H9 (cell line): Measurements from ENCODE around the gene CBX5. TPM values are rescaled to one million over a fixed set of nuclear protein-coding genes. Genes with fewer than 3 reads are reported as not detected.

Experiments used
- DNase-seq: peaks from one replicate; pipeline ENCODE4 v3.0.0-alpha.2; 2017
- H2AFZ ChIP-seq: one replicate; pipeline ENCODE4 v1.6.1; 2013; ENCODE audit warnings: mild to moderate bottlenecking, low read length, control low read depth, moderate library complexity
- H2AK5ac ChIP-seq: 2 replicates; pipeline ENCODE4 v1.6.1; 2013; ENCODE audit warnings: low read length, control low read depth, mixed read lengths; ENCODE audit not compliant: insufficient read length
- H2BK120ac ChIP-seq: one replicate; pipeline ENCODE4 v1.6.1; 2013; ENCODE audit warnings: low read depth, mild to moderate bottlenecking, low read length, control low read depth, inconsistent platforms; ENCODE audit not compliant: poor library complexity, severe bottlenecking
- H2BK12ac ChIP-seq: 2 replicates; pipeline ENCODE4 v1.6.1; 2013; ENCODE audit warnings: low read length, control low read depth, mixed read lengths, low read depth; ENCODE audit not compliant: insufficient read length
- H2BK15ac ChIP-seq: 2 replicates; pipeline ENCODE4 v1.6.1; 2013; ENCODE audit warnings: low read depth, low read length, control low read depth
- H2BK20ac ChIP-seq: one replicate; pipeline ENCODE4 v1.6.1; 2013; ENCODE audit warnings: low read depth, mild to moderate bottlenecking, low read length, control low read depth, inconsistent platforms; ENCODE audit not compliant: poor library complexity, severe bottlenecking
- H2BK5ac ChIP-seq: 2 replicates; pipeline ENCODE4 v1.6.1; 2013; ENCODE audit warnings: low read length, control low read depth, mixed read lengths; ENCODE audit not compliant: insufficient read length
- H3K14ac ChIP-seq: 2 replicates; pipeline ENCODE4 v1.6.1; 2013; ENCODE audit warnings: low read length, control low read depth; ENCODE audit not compliant: insufficient read depth
- H3K18ac ChIP-seq: 2 replicates; pipeline ENCODE4 v1.6.1; 2013; ENCODE audit warnings: low read depth, mild to moderate bottlenecking, mixed read lengths, low read length, control low read depth; ENCODE audit not compliant: insufficient read length
- H3K23ac ChIP-seq: 2 replicates; pipeline ENCODE4 v1.6.1; 2013; ENCODE audit warnings: low read length, control low read depth, mixed read lengths, low read depth; ENCODE audit not compliant: insufficient read length
- H3K23me2 ChIP-seq: 2 replicates; pipeline ENCODE4 v1.6.1; 2013; ENCODE audit warnings: low read depth, mild to moderate bottlenecking, mixed read lengths, low read length, control low read depth; ENCODE audit not compliant: insufficient read length, poor library complexity, severe bottlenecking
- H3K27ac ChIP-seq: 2 replicates; pipeline ENCODE4 v1.5.1; 2013; ENCODE audit warnings: low read length, control low read depth, mixed read lengths, low read depth; ENCODE audit not compliant: insufficient read length
- H3K27me3 ChIP-seq: 2 replicates; pipeline ENCODE4 v1.6.1; 2013; ENCODE audit warnings: low read length, control low read depth, inconsistent platforms; ENCODE audit not compliant: insufficient read depth
- H3K4ac ChIP-seq: 2 replicates; pipeline ENCODE4 v1.6.1; 2013; ENCODE audit warnings: low read depth, mild to moderate bottlenecking, control low read depth, inconsistent platforms, low read length, moderate library complexity
- H3K4me1 ChIP-seq: 2 replicates; pipeline ENCODE4 v1.6.1; 2013; ENCODE audit warnings: low read length, control low read depth, inconsistent platforms; ENCODE audit not compliant: insufficient read depth
- H3K4me2 ChIP-seq: 2 replicates; pipeline ENCODE4 v1.6.1; 2013; ENCODE audit warnings: low read length, control low read depth, mixed read lengths; ENCODE audit not compliant: insufficient read length, insufficient read depth
- H3K56ac ChIP-seq: 2 replicates; pipeline ENCODE4 v1.6.1; 2013; ENCODE audit warnings: low read depth, mild to moderate bottlenecking, mixed read lengths, low read length, control low read depth; ENCODE audit not compliant: insufficient read length
- H3K79me1 ChIP-seq: 2 replicates; pipeline ENCODE4 v1.6.1; 2013; ENCODE audit warnings: low read depth, mild to moderate bottlenecking, moderate library complexity, low read length, control low read depth, inconsistent platforms; ENCODE audit not compliant: insufficient read depth, poor library complexity, severe bottlenecking
- H3K79me2 ChIP-seq: 2 replicates; pipeline ENCODE4 v1.6.1; 2013; ENCODE audit warnings: low read length, control low read depth, inconsistent platforms; ENCODE audit not compliant: insufficient read depth
- H3K9ac ChIP-seq: 2 replicates; pipeline ENCODE4 v1.6.1; 2013; ENCODE audit warnings: low read length, control low read depth, mixed read lengths; ENCODE audit not compliant: insufficient read length; ENCODE audit errors: extremely low read depth
- H3K9me3 ChIP-seq: one replicate; pipeline ENCODE4 v1.6.1; 2013; ENCODE audit warnings: low read depth, low read length, inconsistent platforms; ENCODE audit not compliant: control insufficient read depth
- H3T11ph ChIP-seq: one replicate; pipeline ENCODE4 v1.6.1; 2013; ENCODE audit warnings: mild to moderate bottlenecking, low read length, control low read depth, inconsistent platforms
- H4K20me1 ChIP-seq: one replicate; pipeline ENCODE4 v1.6.1; 2013; ENCODE audit not compliant: control insufficient read depth, insufficient read length, insufficient read depth
- H4K5ac ChIP-seq: 2 replicates; pipeline ENCODE4 v1.6.1; 2013; ENCODE audit warnings: low read depth, mild to moderate bottlenecking, mixed read lengths, low read length, control low read depth; ENCODE audit not compliant: insufficient read length
- H4K8ac ChIP-seq: replicated peaks from 2 replicates; pipeline ENCODE4 v1.6.1; 2013; ENCODE audit warnings: low read length, control low read depth, mixed read lengths, low read depth; ENCODE audit not compliant: insufficient read length
- H4K91ac ChIP-seq: 2 replicates; pipeline ENCODE4 v1.6.1; 2013; ENCODE audit warnings: low read depth, mild to moderate bottlenecking, moderate library complexity, mixed read lengths, low read length, control low read depth; ENCODE audit not compliant: insufficient read length
- H3K27ac Mint-ChIP-seq, 3 experiments: 2 replicates in 2 of 3; 3 replicates in 1 of 3; pipeline ENCODE4 v1.8.0; 2020 to 2021; ENCODE audit warnings: mixed read lengths in 3 of 3, mild to moderate bottlenecking in 1 of 3, moderate library complexity in 1 of 3
- H3K27me3 Mint-ChIP-seq: 2 replicates; pipeline ENCODE4 v1.8.0; 2021; ENCODE audit warnings: low read depth, mild to moderate bottlenecking, moderate library complexity, mixed read lengths
- H3K36me3 Mint-ChIP-seq, 3 experiments: 2 replicates in 2 of 3; 3 replicates in 1 of 3; pipeline ENCODE4 v1.8.0; 2020 to 2021; ENCODE audit warnings: low read depth in 3 of 3, mixed read lengths in 3 of 3; ENCODE audit not compliant: insufficient read depth in 1 of 3
- H3K4me1 Mint-ChIP-seq, 2 experiments: 2 replicates each; pipeline ENCODE4 v1.8.0; 2020; ENCODE audit warnings: mixed read lengths in 2 of 2
- H3K4me3 Mint-ChIP-seq, 2 experiments: 2 replicates in 1 of 2; 3 replicates in 1 of 2; pipeline ENCODE4 v1.8.0; 2020 to 2021; ENCODE audit warnings: mild to moderate bottlenecking in 2 of 2, mixed read lengths in 2 of 2, moderate library complexity in 1 of 2
- H3K9me3 Mint-ChIP-seq, 2 experiments: 2 replicates in 1 of 2; 3 replicates in 1 of 2; pipeline ENCODE4 v1.8.0; 2020; ENCODE audit warnings: mild to moderate bottlenecking in 2 of 2, mixed read lengths in 2 of 2, moderate library complexity in 1 of 2
- CTCF ChIP-seq: fragments of 200-600 bp; sonication (generic); conservative IDR thresholded peaks from 3 replicates; pipeline ENCODE4 v1.8.0; 2021; ENCODE audit warnings: antibody characterized with exemption, mild to moderate bottlenecking
- WGBS: extraction: QIAGEN DNeasy Blood & Tissue Kit; methylation state at CpG from one replicate; pipeline ENCODE4 v1.1.7; 2013; ENCODE audit warnings: missing lambda C conversion rate, low lambda C conversion rate, mixed read lengths; ENCODE audit not compliant: insufficient read length; ENCODE audit errors: extremely low coverage; 5-methylcytosine and 5-hydroxymethylcytosine counted together
- total RNA-seq: library from RNA; stranded (reverse); gene quantifications from 2 replicates; pipeline ENCODE4 v1.2.1, GENCODE V29; 2021

The CBX5 gene
- total RNA-seq, 1 experiment from 2014 or later = 206 TPM

- no peak overlapping the region for H2BK12ac ChIP-seq
- H3K14ac ChIP-seq = no peak overlapping the region
- Mint-ChIP-seq H3K4me3 (no peak overlapping the region), H3K9me3 (peaks cover 0 to 8% of the 10 kb centered on the region in 2 experiments; a peak in 1 of 5 replicates), H3K4me1 (peaks cover 14 to 32% of the 10 kb centered on the region in 2 experiments), H3K27me3 (peaks cover 91% of the 10 kb centered on the region), H3K36me3 (no peaks in the 10 kb centered on the region), H3K27ac (no peak overlapping the region)
- no peaks in the 10 kb centered on the region for H3K79me1 ChIP-seq
- H3K18ac ChIP-seq = no peak overlapping the region
- peaks cover 5% of the 10 kb centered on the region; the same call in 1 of the 2 replicates for H3K27me3 ChIP-seq
- H2BK15ac ChIP-seq = no peak overlapping the region
- no peaks in the 10 kb centered on the region for H3K9me3 ChIP-seq
- no peak for DNase-seq
- peaks cover 4% of the 10 kb centered on the region for H3K23me2 ChIP-seq
- no peak overlapping the region for H4K91ac ChIP-seq
- 100% methylated on average over 6 of the region's 7 CpGs for WGBS
- no peak overlapping the region for H3K23ac ChIP-seq
- H3K9ac ChIP-seq = no peak overlapping the region
- no peak overlapping the region for H3T11ph ChIP-seq
- H3K27ac ChIP-seq = no peak overlapping the region
- TF ChIP-seq CTCF = no peak
- H3K4ac ChIP-seq = no peak overlapping the region
- H4K8ac ChIP-seq = no peak overlapping the region
- no peak overlapping the region for H2AK5ac ChIP-seq
- no peak overlapping the region for H2BK20ac ChIP-seq
- H3K4me2 ChIP-seq = no peak overlapping the region
- no peak overlapping the region for H2BK5ac ChIP-seq
- no peaks in the 10 kb centered on the region for H3K79me2 ChIP-seq
- H3K56ac ChIP-seq = no peak overlapping the region
- H4K20me1 ChIP-seq = no peaks in the 10 kb centered on the region
- no peak overlapping the region for H2AFZ ChIP-seq
- H4K5ac ChIP-seq = no peak overlapping the region
- no peaks in the 10 kb centered on the region for H3K4me1 ChIP-seq
- H2BK120ac ChIP-seq = no peak overlapping the region
Observed at GRCh38 chr12:54211920-54212319, 68.0 kb downstream of the CBX5 start.
